WTC11 (cell line): ENCODE measurements around the gene PSD.

Experiments used
- ZNF121 ChIP-seq: sonication (generic); formaldehyde crosslinking; IDR thresholded peaks from 2 replicates; pipeline ENCODE4 v1.8.0; 2023; ENCODE audit warnings: missing genetic modification reagents
- TF ChIP-seq, protein P1 (sequence below): sonication (generic); formaldehyde crosslinking; IDR thresholded peaks from 2 replicates; pipeline ENCODE4 v1.8.0; 2022; ENCODE audit warnings: mild to moderate bottlenecking, missing genetic modification reagents

DNA sequence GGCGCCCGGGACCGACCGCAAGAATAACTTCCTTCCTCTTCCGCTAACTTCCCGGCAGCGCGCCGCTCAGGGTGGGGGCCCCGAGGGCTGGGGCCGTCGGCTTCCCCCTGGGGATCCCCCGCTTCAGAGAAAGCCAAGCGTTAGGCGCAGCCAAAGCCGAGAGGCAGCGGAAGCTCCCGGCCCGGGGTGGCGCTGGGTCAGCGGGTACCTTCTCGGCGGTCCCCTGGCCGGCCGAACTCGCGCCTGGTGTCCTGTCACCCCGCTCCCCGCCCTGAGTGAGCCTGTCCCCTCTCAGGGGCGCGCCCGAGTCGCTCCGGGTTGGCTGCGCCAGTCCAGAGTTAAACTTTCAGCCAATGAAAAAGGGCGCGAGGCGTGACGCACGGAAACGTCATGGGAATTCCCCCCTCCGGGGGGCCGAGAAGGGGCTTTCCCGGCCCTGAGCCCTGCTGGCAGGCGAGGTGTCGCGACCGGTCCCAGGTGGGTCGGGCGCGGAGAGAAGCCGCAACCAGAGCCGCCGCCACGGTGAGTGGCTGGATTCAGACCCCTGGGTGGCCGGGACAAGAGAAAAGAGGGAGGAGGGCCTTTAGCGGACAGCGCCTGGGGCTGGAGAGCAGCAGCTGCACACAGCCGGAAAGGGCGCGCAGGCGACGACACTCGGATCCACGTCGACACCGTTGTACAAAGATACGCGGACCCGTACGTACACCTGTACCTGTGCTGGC, 24.3 kb downstream of the PSD start:
- TF ChIP-seq, protein P1, sequence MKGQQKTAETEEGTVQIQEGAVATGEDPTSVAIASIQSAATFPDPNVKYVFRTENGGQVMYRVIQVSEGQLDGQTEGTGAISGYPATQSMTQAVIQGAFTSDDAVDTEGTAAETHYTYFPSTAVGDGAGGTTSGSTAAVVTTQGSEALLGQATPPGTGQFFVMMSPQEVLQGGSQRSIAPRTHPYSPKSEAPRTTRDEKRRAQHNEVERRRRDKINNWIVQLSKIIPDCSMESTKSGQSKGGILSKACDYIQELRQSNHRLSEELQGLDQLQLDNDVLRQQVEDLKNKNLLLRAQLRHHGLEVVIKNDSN (CRISPR knock-in tag) = no peak
- no peak for TF ChIP-seq ZNF121 (CRISPR knock-in tag)
